IPS-20b (cell line): ENCODE measurements around the gene INTS15.
A peak's percentile ranks its signal among the peaks of the same experiment; 100 is the strongest.

Experiments used
- H3K27ac ChIP-seq: one replicate; pipeline ENCODE4 v1.5.1; 2013; ENCODE audit warnings: low read length
- H3K27me3 ChIP-seq: 2 replicates; pipeline ENCODE4 v1.6.1; 2013; ENCODE audit warnings: mild to moderate bottlenecking, low read length, inconsistent platforms; ENCODE audit not compliant: insufficient read depth
- H3K36me3 ChIP-seq: 2 replicates; pipeline ENCODE4 v1.6.1; 2013; ENCODE audit warnings: low read depth, mild to moderate bottlenecking, inconsistent platforms, low read length, moderate library complexity; ENCODE audit not compliant: insufficient read depth
- H3K4me1 ChIP-seq: 2 replicates; pipeline ENCODE4 v1.6.1; 2013; ENCODE audit warnings: mild to moderate bottlenecking, control low read depth, inconsistent platforms, low read length, moderate library complexity; ENCODE audit not compliant: insufficient read depth
- H3K4me3 ChIP-seq: 2 replicates; pipeline ENCODE4 v1.5.1; 2013; ENCODE audit warnings: mild to moderate bottlenecking, low read length, inconsistent platforms
- H3K9ac ChIP-seq: 2 replicates; pipeline ENCODE4 v1.6.1; 2013; ENCODE audit warnings: low read depth, mild to moderate bottlenecking, inconsistent platforms, low read length, moderate library complexity
- H3K9me3 ChIP-seq: 2 replicates; pipeline ENCODE4 v1.6.1; 2013; ENCODE audit warnings: mild to moderate bottlenecking, low read depth, low read length, inconsistent platforms; ENCODE audit not compliant: insufficient read depth

INTS15 gene

DNA sequence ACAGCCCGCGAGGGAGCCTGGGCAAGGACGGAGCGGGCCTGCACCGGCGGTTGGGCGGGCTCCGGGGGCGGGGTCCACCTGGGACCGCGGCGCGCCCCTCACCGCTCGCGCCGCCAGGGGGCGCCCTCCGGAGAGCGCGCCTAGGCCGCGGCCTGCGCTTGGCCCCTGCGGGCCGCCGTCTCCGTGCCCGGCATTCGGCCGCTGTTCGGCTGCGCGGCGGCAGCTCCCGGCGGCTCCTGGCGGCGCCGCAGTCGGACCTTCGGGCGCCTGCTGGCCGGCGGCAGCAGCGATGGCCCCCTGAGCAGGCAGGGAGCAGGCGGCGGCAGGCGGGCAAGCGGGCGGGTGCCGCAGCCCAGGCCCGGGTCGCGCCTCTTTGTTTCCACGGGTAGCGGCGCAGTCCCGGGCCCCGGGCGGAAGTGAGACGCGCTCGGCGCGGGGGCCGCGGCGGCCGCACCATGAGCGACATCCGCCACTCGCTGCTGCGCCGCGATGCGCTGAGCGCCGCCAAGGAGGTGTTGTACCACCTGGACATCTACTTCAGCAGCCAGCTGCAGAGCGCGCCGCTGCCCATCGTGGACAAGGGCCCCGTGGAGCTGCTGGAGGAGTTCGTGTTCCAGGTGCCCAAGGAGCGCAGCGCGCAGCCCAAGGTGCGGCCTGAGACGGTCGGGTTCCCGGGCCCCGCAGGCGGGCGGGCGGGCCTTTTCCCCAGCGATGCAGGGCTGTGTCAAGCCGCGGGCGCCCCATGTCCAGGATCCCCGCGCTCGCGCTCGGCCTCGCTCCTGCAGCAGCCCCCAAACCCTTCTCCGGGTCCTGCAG is at the start of gene INTS15:
Gene INTS15 (plus strand): TSS at position 193 of the 816 bp plus-strand sequence. CDS start 263 bp downstream, at position 456.
- Histone ChIP-seq H3K27ac (no peak within 1 kb of the TSS), H3K9me3 (no peaks in the 10 kb centered on the region), H3K4me3 (peak within 1 kb of the TSS; percentile 90), H3K36me3 (peaks cover 61% of the 10 kb centered on the region), H3K4me1 (peaks cover 4% of the 10 kb centered on the region; the same call in 1 of the 2 replicates), H3K9ac (peak within 1 kb of the TSS; percentile 84), H3K27me3 (no peaks in the 10 kb centered on the region)

- no peaks in the 10 kb centered on the region for H3K4me1 ChIP-seq
These were observed 47.5 kb upstream of the INTS15 start for GRCh38 chr7:6542368-6542767.

DNA sequence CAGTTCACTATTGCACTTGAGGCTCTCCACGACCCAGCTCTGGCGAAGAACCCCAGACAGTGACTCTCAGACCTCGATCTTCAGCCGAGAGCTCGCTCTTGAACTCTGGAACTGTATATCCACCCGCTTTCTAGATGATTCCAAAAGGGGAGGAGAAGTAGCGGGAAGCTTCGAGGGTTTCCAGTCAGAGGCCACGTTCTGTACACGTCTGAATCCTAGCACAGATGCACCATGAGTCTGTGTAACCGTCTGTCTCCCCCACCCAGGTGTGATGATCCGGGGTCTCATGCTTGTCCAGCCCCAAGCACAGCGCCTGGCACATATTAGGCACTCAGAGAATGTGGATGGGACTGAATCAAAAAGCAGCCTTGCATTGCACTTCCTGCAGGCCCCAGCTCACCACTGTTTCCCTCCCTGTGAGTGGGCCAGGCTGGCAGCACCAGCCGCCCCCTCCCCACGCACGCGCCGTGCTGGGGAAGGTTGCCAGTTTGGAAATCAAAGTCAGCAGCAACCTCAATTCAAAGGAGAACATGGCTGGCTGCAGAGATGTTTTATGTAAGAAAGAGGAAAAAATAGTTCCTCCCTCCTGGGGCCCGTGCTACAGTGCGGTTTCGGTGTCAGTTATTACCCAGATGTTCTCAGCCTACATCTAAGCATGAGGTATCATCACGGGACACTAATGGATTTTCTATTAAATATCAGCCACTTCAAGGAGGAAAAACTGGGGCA is 44.3 kb upstream of the INTS15 start:
- H3K36me3 ChIP-seq = no peaks in the 10 kb centered on the region
- H3K4me1 ChIP-seq = no peaks in the 10 kb centered on the region
- H3K27ac ChIP-seq = no peak overlapping the region
- H3K4me3 ChIP-seq = no peak overlapping the region
- no peaks in the 10 kb centered on the region for H3K27me3 ChIP-seq
- no peaks in the 10 kb centered on the region for H3K9me3 ChIP-seq
- no peak overlapping the region for H3K9ac ChIP-seq

More at GRCh38 chr7:6542368-6542767, 47.5 kb upstream of the INTS15 start:
- no peaks in the 10 kb centered on the region; the same call in 1 of the 2 replicates for H3K27me3 ChIP-seq
- no peak overlapping the region for H3K4me3 ChIP-seq
- no peak overlapping the region for H3K9ac ChIP-seq
- H3K9me3 ChIP-seq = no peaks in the 10 kb centered on the region
- no peak overlapping the region for H3K27ac ChIP-seq
- no peaks in the 10 kb centered on the region for H3K36me3 ChIP-seq

DNA sequence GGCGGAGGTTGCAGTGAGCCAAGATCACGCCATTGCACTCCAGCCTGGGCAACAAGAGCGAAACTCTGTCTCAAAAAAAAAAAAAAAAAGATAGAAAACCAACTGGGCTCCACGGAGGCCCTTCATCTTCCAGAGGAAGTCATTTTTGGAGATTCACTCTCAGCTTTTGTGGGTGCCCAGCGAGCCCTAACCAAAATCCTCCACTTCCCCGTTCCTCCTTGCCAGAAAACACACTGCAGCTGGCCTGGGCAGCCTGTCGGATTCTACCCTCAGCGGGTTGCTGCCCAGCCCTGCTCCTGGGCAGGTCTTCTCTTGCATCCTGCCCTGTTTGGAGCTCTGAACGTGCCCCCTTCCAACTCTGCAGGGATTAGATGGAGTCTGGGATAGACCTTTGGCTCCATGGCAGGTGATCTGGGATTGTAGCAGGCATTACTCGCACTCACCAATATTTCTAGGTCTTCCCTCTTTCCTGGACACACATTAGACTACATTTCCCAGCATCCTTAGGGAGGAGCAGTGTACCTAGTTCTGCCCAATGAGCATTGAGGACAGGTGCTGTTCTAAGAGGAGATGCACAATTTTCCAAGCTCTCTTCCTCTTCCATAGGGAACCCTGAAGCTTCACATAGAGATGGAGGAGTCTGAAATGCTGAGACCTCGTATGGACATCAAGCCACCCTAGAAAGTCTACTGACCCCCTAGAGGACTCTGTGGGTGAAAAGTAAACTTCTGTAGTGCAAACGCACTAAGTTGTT is 43.1 kb upstream of the INTS15 start:
- Histone ChIP-seq H3K9me3 (no peaks in the 10 kb centered on the region), H3K9ac (no peak overlapping the region), H3K27me3 (no peaks in the 10 kb centered on the region), H3K27ac (no peak overlapping the region), H3K36me3 (no peaks in the 10 kb centered on the region), H3K4me3 (no peak overlapping the region), H3K4me1 (no peaks in the 10 kb centered on the region)

- Histone ChIP-seq H3K4me3 (no peak overlapping the region), H3K4me1 (no peaks in the 10 kb centered on the region), H3K36me3 (no peaks in the 10 kb centered on the region), H3K9ac (no peak overlapping the region), H3K9me3 (no peaks in the 10 kb centered on the region), H3K27ac (no peak overlapping the region), H3K27me3 (no peaks in the 10 kb centered on the region)
These were observed 42.4 kb upstream of the INTS15 start for GRCh38 chr7:6547400-6547799.

DNA sequence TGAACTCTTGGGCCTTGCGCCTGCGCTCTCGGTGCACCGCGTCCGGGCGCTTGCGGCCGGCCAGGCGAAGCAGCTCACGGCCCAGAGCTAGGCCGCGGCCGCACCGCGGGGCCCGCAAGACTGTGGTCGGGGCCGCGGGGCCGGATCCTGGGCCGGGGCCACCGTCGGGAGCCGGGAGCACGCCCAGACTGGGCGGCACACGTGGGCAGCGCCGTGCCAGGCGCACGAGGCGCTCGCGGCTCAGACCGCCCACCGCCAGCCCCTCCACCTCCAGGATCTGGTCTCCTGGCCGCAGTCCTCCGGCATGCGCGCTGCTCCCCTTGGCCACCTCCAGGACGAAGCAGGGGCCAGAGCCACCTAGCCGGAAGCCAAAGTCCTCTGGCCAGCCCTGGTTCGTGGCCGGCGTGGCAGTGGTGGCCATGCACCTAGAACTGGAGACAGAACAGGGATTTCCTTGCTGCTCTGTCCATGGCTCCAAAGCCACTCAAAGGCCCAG is 38.8 kb upstream of the INTS15 start, which contains the start of gene GRID2IP:
Gene GRID2IP (minus strand): TSS at position 446 of the 496 bp plus-strand sequence. CDS start 25 bp downstream, at position 421.
- no peaks in the 10 kb centered on the region for H3K4me1 ChIP-seq
- no peaks in the 10 kb centered on the region for H3K9me3 ChIP-seq
- H3K27ac ChIP-seq = no peak within 1 kb of the TSS
- no peaks in the 10 kb centered on the region for H3K36me3 ChIP-seq
- H3K4me3 ChIP-seq = no peak within 1 kb of the TSS
- H3K27me3 ChIP-seq = no peaks in the 10 kb centered on the region
- H3K9ac ChIP-seq = no peak within 1 kb of the TSS

DNA sequence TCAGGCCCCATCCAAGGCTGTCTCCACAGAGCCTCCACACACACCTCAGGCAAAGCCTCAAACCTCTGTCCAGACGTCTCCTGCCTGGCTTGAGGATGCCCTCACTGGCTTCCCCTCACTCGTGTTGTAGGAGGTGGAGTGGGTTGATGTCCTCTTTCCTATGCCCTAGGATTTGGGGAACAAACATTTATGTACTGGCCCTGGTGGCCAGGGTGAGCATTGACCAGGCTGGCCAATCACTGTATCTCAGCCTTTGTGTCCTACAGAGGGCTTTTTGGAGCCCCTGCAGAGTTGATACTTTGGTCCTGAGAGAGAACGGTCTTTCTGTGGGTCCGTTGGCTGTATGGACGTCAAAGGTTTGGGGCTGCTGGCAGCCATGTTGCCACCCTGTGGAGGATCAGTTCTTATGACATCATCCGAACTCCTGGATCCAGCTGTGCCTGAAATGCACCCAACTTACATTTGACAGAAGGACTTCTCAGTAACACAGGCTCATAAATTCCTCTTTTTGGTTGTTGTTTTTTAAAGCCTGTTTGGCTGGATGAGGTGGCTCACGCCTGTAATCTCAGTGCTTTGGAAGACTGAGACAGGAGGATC is 36.3 kb upstream of the INTS15 start:
- no peak overlapping the region for H3K9ac ChIP-seq
- no peaks in the 10 kb centered on the region for H3K36me3 ChIP-seq
- no peak overlapping the region for H3K4me3 ChIP-seq
- H3K27ac ChIP-seq = no peak overlapping the region
- no peaks in the 10 kb centered on the region for H3K27me3 ChIP-seq
- no peaks in the 10 kb centered on the region for H3K9me3 ChIP-seq
- no peaks in the 10 kb centered on the region for H3K4me1 ChIP-seq

GRCh38 chr7:6554848-6555247 is 35.0 kb upstream of the INTS15 start:
- Histone ChIP-seq H3K36me3 (no peaks in the 10 kb centered on the region), H3K9ac (no peak overlapping the region), H3K4me1 (peaks cover 4% of the 10 kb centered on the region; the same call in 1 of the 2 replicates), H3K27me3 (no peaks in the 10 kb centered on the region), H3K9me3 (no peaks in the 10 kb centered on the region), H3K4me3 (no peak overlapping the region), H3K27ac (no peak overlapping the region)

GRCh38 chr7:6556196-6556595 is 33.6 kb upstream of the INTS15 start:
- H3K4me1 ChIP-seq = peaks cover 4% of the 10 kb centered on the region; the same call in 1 of the 2 replicates
- no peaks in the 10 kb centered on the region for H3K27me3 ChIP-seq
- H3K9me3 ChIP-seq = no peaks in the 10 kb centered on the region
- H3K4me3 ChIP-seq = no peak overlapping the region
- H3K27ac ChIP-seq = no peak overlapping the region
- no peak overlapping the region for H3K9ac ChIP-seq
- no peaks in the 10 kb centered on the region for H3K36me3 ChIP-seq

GRCh38 chr7:6558837-6559236 is 31.0 kb upstream of the INTS15 start:
- Histone ChIP-seq H3K27ac (no peak overlapping the region), H3K9me3 (no peaks in the 10 kb centered on the region), H3K4me3 (no peak overlapping the region), H3K36me3 (no peaks in the 10 kb centered on the region), H3K9ac (no peak overlapping the region), H3K27me3 (no peaks in the 10 kb centered on the region), H3K4me1 (peaks cover 4% of the 10 kb centered on the region; the same call in 1 of the 2 replicates)

DNA sequence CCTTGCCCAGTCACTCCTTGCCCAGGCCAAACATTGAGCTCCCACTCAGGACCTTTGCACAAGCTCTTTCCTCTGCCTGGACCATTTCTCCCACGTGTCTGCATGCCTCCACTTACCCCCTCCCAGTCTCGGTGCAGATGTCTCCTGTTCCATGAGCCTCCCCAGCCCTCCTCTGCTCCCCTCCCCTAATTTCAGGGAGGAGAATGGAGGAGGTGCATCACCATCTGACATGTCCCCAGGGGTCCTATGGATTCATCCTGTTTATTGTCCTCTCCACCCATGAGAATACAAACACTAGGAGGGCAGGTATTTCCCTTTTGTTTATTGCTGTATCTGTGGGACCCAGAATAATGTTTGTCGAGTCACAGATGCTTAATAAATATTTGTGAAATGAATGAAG is 29.9 kb upstream of the INTS15 start:
- no peaks in the 10 kb centered on the region for H3K36me3 ChIP-seq
- no peaks in the 10 kb centered on the region for H3K9me3 ChIP-seq
- H3K4me3 ChIP-seq = no peak overlapping the region
- no peak overlapping the region for H3K9ac ChIP-seq
- H3K4me1 ChIP-seq = peaks cover 4% of the 10 kb centered on the region; the same call in 1 of the 2 replicates
- H3K27ac ChIP-seq = no peak overlapping the region
- H3K27me3 ChIP-seq = no peaks in the 10 kb centered on the region
